ENCODE measurements around the gene NPIPA1.
A peak's percentile ranks its signal among the peaks of the same experiment; 100 is the strongest.
"Not testable (repeated sequence)": the region's sequence is repeated elsewhere in the genome, so short reads cannot be mapped to it uniquely, and the experiment has no call there.

NPIPA1 gene

DNA sequence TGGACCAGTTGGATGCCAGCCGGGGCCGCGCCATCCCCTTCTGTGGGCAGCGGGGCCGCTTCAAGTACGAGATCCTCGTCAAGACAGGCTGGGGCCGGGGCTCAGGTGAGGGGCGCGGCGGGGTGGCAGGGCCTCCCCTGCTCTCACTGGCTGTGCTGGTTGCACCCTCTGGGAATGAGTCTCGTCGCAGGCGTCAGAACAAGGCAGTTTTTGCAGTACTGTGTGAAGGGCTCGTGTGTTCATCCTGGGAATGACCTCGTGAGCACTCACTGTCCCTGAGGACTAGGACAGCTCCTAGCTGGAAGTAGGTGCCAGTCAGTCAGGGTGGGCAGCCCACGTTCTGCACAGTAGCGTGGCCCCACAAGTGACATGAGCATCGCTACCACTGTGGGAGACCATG is 6.3 kb upstream of the NPIPA1 start:
- not testable (repeated sequence) for DNase-seq

DNA sequence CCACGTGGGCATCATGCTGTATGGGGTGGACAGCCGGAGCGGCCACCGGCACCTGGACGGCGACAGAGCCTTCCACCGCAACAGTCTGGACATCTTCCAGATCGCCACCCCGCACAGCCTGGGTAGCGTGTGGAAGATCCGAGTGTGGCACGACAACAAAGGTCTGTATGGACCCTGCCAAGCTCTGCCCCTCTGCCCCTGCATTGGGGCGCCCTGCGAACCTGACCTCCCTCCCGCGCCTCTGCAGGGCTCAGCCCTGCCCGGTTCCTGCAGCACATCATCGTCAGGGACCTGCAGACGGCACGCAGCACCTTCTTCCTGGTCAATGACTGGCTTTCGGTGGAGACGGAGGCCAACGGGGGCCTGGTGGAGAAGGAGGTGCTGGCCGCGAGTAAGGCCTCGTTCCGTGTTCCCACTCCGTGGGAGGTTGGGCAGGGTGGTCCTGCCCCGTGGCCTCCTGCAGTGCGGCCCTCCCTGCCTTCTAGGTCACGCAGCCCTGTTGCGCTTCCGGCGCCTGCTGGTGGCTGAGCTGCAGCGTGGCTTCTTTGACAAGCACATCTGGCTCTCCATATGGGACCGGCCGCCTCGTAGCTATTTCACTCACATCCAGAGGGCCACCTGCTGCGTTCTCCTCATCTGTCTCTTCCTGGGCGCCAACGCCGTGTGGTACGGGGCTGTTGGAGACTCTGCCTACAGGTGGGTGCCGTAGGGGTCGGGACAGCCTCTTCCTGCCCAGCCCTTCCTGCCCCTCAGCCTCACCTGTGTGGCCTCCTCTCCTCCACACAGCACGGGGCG is 4.5 kb upstream of the NPIPA1 start:
- not testable (repeated sequence) for DNase-seq

DNA sequence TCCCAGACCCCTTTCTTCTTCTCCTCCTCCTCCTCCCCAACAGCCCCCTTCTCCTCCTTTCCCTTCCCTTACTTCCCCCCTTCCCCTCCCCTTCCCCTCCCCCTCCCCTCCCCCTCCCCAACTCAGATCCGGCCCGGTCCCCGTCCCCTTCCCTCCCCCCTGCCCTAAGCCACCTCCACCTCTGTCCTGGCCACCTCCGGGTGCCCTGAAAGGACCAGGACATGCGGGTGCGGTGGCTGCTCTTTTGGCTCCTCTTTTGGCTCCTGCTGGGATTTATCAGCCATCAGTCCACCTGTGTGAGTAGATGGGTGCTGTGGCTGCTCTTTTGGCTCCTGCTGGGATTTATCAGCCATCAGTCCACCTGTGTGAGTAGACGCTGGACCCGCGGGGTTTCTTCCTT is 751 bp downstream of the NPIPA1 start:
- DNase-seq: not testable (repeated sequence)

GRCh38 chr16:14942686-14943085 is 5.4 kb downstream of the NPIPA1 start:
- not testable (repeated sequence) for DNase-seq

- DNase-seq: no peak
Observed at GRCh38 chr16:14955546-14956231, 18.4 kb downstream of the NPIPA1 start.

DNA sequence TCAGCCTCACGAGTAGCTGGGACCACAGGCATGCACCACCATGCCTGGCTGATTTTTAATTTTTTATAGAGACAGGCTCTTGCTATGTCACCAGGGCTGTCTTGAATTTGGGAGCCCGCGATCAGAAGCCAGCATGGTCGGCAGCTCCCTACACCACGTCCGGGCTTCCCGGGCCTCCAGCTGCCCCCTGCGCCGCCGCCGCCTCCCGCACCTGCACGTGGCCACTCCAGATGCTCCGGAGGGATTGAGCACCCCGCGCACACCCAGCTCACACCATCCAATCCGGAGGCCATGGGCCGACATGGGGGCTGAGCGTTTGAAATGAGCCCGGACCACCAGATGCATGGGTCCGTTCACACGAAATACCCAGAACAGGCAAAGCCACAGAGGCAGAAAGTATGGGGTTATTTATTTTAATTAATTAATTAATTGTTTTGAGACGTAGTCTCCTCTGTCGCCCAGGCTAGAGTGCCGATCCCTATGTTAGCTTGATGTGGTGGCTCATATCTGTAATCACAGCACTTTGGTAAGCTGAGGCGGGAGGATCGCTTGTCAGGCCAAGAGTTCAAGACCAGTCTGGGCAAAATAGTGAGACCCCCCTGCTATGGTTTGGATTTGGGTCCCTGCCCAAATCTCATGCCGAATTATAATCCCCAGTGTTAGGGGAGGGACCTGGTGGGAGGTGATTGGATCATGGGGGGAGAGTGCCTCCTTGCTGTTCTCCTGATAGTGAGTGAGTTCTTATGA is 20.5 kb downstream of the NPIPA1 start:
- DNase-seq: no peak

- DNase-seq: no peak
Observed at GRCh38 chr16:14958323-14958600, 21.0 kb downstream of the NPIPA1 start.

DNA sequence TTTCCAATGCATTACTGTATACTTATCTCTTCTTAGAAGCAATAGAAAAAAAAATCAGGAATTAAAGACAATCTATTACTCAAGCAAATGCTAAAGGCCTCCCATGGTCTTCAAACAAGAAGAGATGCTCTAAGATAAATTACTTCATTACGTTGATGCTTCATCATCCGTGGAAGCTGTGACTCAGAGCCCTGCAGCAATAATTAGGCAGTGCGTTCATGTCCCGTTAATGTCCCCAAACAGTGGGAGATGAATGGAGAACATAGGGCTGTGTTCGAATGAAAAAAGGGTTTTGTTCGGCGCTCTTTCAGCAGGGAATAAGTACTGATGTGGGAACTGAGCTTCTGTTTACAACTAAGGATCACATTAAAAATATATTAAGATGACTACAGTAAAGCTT is 21.7 kb downstream of the NPIPA1 start:
- DNase-seq: no peak

GRCh38 chr16:14961405-14962186 is 24.4 kb downstream of the NPIPA1 start:
- no peak for DNase-seq

DNA sequence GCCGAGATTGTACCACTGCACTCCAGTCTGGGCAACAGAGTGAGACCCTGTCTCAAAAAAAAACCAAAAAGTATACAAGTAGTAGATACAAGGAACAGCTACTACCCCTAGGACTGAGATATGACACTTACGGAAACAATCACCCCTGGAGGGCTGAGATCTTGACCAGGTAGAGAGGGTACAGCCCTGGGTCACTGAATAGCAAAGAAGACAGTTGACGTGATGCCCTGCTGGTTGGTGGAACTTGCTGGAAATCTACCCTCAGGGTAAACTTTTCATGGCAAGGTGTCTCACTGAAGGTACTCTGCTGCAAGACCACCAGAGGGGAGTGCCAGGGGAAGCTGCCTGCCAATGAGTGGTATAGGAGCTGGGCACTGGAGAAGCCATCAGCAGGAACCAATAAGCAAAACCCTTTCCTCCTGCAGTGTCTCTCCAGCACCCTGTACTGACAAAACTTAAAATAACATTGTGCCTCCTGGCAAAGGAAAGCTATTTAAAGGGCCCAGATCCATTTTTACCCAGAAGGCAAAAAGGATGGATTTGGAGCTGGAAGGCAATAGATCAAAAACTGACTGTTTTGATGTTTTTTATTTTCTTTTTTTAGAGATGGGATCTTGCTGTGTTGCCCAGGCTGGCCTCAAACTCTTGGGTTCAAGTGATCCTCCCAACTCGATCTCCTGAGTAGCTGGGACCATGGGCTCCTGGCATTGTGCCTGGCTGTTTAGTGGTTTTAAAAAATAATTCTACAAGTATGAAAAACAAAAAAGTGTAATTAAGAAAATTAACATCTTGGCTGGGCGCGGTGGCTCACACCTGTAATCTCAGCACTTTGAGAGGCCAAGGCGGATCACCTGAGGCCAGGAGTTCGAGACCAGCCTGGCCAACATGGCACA is 26.3 kb downstream of the NPIPA1 start:
- DNase-seq: no peak

DNA sequence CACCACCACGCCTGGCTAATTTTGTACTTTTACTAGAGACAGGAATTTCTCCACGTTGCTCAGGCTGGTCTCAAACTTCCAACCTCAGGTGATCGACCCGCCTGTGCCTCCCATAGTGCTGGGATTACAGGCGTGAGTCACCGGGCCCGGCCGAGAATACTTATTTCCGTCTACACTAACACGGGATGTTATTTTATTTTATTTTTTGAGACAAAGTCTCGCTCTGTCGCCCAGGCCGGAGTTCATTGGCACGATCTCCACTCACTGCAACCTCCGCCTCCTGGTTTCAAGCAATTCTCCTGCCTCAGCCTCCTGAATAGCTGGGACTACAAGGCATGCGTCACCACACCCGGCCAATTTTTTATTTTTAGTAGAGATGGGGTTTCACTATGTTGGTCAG is 28.1 kb downstream of the NPIPA1 start:
- DNase-seq: no peak

DNA sequence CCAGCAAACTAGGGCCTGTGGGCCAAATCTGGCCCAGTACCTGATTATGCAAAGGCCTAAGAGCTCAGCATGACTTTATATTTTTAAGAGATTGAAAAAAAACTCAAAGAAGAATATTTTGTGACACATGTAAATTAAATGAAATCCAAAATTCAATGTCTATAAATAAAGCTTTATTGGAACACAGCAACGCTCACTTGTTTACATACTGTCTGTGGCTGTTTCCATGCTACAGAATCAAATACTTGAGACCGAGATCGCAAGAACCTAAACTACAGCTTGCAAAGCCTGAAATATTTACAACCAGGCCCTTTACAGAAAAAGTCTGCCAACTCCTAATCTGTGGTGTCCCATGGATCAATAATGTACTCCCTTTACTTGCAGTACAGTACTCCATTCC is 32.6 kb downstream of the NPIPA1 start:
- not testable (repeated sequence) for DNase-seq

DNA sequence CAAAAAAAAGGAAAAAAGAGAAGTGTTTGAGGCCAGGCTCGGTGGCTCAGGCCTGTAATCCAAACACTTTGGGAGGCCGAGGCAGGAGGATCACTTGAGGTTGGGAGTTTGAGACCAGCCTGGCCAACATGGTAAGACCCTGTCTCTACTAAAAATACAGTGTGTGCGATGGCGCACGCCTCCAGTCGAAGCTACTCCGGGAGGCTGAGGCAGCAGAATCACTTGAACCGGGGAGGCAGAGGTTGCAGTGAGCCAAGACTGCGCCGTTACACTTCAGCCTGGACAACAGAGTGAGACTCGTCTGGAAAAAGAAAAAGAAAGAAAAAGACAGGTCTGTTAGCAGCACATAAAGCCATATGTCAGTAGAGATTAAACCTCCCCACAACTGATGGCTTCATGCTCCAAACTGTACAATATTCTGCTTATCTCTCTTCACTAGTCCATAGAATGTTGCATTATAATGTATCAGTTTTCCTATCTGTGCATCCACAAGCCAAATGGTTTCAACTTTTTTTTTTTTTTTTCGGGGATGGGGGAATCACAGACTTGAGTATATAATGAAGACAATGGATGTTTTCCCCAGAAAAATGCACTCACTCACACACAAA is 34.5 kb downstream of the NPIPA1 start:
- DNase-seq: not testable (repeated sequence)

GRCh38 chr16:14973785-14974322 is 36.6 kb downstream of the NPIPA1 start:
- DNase-seq: not testable (repeated sequence)

GRCh38 chr16:14974331-14974655 is 37.0 kb downstream of the NPIPA1 start:
- not testable (repeated sequence) for DNase-seq

DNA sequence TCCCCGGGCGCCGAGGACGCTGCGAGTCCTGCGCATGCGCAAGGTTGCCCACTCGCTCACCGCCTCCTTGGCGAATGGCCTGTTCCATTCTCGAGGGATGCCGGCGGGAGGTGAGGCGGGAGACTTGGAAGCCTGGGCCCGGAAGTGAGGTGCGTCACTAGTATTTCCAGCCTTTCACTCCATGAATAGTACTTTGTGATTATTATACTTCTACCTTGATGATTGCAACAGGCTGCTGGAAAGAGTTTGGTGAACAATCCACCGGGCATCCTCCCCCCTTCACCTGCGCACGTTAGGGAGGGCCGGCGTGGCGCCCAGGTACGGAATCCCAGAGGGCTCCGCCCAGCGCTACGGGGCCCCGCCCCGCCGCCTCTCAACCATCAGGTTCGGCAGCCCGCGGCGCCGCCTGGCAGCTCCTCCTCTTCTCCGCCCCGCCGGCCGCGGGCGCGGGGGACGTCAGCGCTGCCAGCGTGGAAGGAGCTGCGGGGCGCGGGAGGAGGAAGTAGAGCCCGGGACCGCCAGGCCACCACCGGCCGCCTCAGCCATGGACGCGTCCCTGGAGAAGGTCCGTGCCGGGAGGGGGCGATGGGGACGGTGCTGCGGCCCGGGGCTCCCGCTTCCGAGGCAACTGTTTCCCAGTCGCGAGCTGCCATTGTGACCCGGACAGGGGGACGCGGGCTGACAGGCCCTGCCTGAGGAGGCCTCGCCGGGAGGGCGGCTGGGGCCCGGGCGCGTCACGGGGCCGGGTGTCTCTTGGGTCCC is 37.6 kb downstream of the NPIPA1 start, which contains the start of gene PDXDC1:
Gene PDXDC1, plus strand, starts transcription at position 371 of the 762 bp plus-strand sequence. Its CDS starts 174 bp downstream, at position 545.
- DNase-seq: peak; percentile 97

DNA sequence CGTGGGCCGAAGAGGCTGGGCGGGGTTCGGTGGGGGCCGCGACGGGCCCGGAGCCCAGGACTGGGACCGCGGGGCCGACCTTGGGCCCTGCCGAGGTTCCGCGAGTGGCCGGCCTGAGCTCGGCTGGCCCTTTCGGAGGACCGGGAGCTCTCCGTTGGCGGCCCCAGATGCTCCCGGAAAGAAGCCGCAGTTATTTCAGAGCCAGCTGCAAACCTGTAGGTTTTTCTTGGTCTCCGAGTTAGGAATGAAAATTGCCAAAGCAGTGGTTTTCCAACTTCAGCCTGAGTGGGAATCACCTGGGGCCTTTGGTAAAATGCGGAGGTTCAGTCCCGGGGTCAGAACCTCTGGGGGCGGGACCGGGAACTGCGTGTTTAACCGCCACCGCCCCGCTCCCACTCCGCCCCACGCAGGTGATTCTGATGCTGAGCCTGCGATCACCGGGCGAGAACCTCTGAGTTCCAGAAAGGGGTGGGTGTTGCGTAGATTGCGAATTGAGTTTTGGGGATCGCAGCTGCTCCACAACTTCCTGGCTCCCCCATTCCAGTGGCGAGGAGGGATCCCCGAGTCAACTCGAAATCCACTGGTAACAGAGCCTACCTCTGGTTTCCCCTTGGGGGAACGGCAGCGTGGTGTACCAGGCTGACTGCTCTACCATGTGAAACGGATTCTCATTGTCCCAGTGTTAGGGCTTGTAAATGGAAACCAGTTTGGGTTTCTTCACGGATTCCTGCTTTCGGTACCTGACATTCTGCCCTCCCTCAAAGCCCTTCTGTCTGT is 38.4 kb downstream of the NPIPA1 start:
- peak; percentile 49 for DNase-seq

- DNase-seq: not testable (repeated sequence)
Observed at GRCh38 chr16:14976971-14977736, 39.9 kb downstream of the NPIPA1 start.

- DNase-seq: not testable (repeated sequence)
Observed at GRCh38 chr16:14978281-14978680, 41.0 kb downstream of the NPIPA1 start.
